ES-I3 (cell line): ENCODE results near the gene DCLK2.

Source experiments
- H3K36me3 ChIP-seq: 2 replicates; pipeline ENCODE4 v1.6.1; 2013; ENCODE audit warnings: mild to moderate bottlenecking, low read length, control low read depth, moderate library complexity; ENCODE audit not compliant: insufficient read depth
- H3K4me1 ChIP-seq: 2 replicates; pipeline ENCODE4 v1.6.1; 2013; ENCODE audit warnings: mild to moderate bottlenecking, control low read depth, low read length; ENCODE audit not compliant: insufficient read depth
- H3K9ac ChIP-seq: 2 replicates; pipeline ENCODE4 v1.6.1; 2013; ENCODE audit warnings: low read depth, mild to moderate bottlenecking, low read length, moderate library complexity
- H3K9me3 ChIP-seq: 2 replicates; pipeline ENCODE4 v1.6.1; 2013; ENCODE audit warnings: mild to moderate bottlenecking, low read length, moderate library complexity; ENCODE audit not compliant: control insufficient read depth, insufficient read depth

DCLK2 gene

DNA sequence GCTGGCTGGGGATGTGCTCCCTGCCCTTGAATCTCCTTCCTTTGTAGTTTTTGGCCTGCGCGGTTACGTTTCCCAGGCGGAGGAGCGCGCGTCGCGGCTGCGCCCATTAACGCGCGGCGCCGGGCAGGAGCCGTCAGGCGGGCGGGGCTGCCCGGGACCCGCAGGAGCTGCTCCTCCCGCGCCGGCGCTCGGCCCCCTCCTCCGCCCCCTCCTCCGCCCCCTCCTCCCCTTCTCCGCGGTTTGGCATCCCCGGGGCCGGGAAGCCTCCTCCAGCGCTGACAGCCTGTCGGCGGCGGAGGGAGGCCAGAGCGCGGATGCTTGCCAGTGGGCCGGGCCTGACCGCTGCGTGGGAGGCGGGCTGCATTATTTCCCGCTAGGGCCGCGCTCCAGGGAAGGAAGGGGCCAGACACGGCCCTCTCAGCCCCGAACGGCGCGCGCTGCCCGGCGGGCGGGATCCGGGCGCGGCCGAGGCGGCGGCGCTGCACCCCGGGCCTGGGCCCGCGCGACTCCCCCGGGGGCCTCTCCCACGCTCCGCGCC lies at the start of gene DCLK2:
Gene DCLK2 (plus strand): TSS at position 405 of the 538 bp plus-strand sequence. CDS start 583 bp downstream, outside the sequence.
- H3K9ac ChIP-seq = peak within 1 kb of the TSS; percentile 63

DNA sequence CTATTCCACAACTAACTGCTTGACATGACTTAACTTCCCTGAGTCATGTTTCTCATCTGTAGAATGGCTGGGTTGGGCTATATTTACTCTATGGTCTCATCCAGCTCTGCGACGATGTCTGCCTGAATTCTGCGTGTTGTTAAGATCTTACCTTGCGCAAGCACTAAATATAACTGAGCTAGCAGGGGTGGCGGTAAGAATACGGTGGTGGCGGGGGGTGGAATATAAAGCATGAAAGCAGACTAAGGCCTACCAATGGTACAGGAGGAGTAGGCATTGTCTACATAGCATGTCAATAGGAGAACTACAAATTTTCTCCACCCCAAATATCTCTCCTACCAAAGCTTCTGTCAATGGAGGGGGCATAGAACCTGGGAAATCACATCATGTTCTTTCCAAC lies 45.7 kb upstream of the DCLK2 start:
- Histone ChIP-seq H3K9me3 (no peaks in the 10 kb centered on the region; the same call in 1 of the 2 replicates), H3K4me1 (peaks cover 12% of the 10 kb centered on the region), H3K9ac (no peak overlapping the region), H3K36me3 (no peaks in the 10 kb centered on the region)

More for the DNA sequence above, at the start of gene DCLK2:
- H3K9me3 ChIP-seq = no peaks in the 10 kb centered on the region
- no peaks in the 10 kb centered on the region for H3K4me1 ChIP-seq
- H3K36me3 ChIP-seq = no peaks in the 10 kb centered on the region

DNA sequence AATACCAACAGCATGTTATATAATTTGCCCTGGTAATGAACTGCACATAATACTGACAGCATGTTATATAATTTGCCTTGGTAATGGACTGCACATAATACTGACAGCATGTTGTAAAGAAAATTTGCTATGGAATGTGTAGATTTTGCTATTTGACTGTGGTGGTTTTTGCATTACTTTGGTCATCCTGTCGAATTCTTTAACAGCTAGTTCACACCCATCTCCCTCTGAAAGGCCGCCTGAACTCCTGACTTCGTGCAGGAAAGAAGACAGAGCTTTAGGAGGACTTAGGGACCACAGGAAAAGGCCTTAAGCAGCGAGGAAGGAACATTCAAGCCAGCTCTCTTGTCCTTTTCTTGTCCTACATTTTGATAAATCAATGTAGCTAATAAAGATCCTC lies 45.2 kb upstream of the DCLK2 start:
- peaks cover 12% of the 10 kb centered on the region for H3K4me1 ChIP-seq
- H3K36me3 ChIP-seq = no peaks in the 10 kb centered on the region
- no peak overlapping the region for H3K9ac ChIP-seq
- H3K9me3 ChIP-seq = no peaks in the 10 kb centered on the region; the same call in 1 of the 2 replicates

DNA sequence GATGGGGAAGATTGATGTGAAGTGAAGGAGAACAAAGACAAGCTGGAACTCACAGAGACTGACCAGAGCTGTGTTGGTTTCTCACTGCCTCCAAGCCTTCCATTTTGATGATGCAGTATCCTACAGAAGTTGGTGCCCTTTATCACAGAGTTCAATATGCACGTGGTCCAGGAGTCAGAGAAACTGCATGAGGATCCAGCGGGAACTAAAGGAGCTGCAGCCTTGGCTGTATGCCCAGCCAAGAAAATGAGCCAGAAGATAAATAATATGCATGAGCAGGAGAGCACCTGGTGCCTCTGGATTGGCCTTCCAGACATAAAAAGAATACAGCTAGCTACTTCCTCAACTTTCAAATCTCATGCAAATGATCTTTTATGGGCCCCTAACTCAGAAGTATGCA lies 44.3 kb upstream of the DCLK2 start:
- Histone ChIP-seq H3K9me3 (no peaks in the 10 kb centered on the region; the same call in 1 of the 2 replicates), H3K4me1 (peaks cover 12% of the 10 kb centered on the region), H3K9ac (no peak overlapping the region), H3K36me3 (no peaks in the 10 kb centered on the region)

DNA sequence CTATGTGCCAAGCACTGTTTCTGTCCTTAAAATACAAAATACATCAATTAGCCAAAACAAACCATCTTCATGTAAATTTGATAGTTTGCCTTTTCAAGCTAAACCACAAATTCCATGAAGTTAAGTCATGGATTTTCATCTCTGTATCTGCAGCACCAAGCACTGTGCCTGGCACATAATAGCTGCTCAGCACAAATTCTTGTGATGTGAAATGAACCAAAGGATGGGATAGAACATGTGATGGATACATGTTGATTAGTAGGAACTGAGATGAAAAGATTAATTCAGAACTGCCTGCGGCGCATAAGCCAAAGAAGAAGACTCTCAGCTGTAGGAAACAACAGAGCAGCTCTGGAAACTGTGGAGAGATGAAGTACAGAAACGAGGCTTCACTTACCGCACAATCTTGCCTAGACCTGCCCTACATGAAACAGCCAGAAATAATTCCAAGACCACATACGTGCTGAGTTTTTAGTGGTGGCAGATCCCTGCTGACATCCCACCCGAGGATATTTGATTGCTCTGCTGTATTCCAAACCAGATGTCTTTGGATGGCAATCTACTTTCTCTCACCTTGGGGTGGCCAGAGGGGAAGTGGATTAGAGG lies 40.9 kb upstream of the DCLK2 start:
- H3K36me3 ChIP-seq = no peaks in the 10 kb centered on the region
- no peaks in the 10 kb centered on the region; the same call in 1 of the 2 replicates for H3K9me3 ChIP-seq
- H3K4me1 ChIP-seq = peaks cover 12% of the 10 kb centered on the region
- H3K9ac ChIP-seq = no peak overlapping the region

DNA sequence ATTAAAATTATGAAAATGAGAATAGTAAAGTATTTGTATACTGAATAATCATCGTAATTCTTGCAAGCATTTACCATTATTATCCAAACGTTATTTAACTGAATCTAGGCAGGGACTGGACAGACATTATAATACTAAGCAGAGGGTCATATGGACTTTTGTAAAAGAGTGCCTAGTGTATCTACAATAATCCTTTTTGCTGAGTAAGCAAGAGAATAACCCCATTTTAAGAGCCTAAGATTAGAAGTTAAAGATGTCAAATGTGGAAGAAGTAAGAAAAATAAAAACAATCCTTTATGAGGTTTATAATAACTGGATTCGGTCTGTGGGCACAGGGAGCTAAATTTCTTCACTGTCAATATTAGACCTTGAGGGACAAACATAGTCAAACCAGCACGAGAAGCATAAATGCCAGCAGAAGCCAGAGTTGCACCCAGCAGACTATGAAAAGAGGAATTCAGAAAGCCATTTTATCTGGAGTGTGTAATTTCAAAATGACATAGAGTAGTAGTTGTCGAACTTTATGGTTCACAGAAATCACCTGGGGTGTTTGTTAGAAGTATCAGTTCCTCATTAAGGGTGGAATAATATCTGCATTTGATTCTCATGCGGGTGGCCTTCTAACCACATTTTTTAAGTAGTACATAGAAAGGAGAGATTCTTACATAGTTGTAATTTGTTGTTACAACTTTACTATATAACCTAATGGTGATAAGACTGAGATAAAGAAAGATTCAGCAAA lies 39.7 kb upstream of the DCLK2 start:
- H3K4me1 ChIP-seq = peaks cover 4% of the 10 kb centered on the region; the same call in 1 of the 2 replicates
- H3K9ac ChIP-seq = no peak overlapping the region
- H3K36me3 ChIP-seq = no peaks in the 10 kb centered on the region
- no peaks in the 10 kb centered on the region; the same call in 1 of the 2 replicates for H3K9me3 ChIP-seq

DNA sequence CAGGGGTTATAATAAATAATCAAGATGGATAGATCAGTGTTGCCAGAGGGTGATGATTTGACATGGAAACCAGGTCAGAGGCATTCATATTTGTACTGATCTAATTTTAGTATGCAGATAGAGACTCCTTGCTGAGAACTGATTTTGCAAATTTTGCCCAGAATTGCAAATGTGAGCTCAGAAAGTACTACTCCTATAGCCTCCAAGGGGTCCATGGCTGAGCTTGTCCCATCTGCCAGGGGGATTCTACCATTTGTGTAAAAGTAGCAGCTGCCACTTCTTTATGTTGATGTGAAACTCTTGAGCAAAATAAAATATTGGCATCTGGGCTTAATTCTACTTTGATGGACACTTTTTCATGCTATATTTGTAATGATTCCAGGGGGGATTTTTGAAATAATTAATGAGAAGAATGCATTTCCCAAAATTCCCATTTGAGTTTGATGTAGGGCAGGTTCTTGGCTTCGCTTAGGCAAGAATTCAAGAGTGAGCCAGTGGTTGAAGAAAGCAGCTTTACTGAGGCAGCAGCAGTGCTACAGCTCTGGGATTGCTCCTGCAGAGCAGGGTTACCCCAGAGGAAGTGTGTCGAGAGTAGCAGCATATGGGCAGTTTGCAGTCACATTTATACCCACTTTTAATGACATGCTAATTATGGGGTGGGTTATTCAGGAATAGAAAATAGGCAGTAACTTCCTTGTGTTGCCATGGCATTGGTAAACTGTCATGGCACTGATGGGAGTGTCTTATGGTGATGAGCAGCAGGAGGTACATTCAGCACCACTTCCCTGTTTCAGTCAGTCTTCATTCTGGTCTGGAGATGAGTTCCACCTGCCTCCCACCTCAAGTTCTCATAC lies 38.7 kb upstream of the DCLK2 start:
- no peak overlapping the region for H3K9ac ChIP-seq
- H3K36me3 ChIP-seq = no peaks in the 10 kb centered on the region
- H3K9me3 ChIP-seq = no peaks in the 10 kb centered on the region
- no peaks in the 10 kb centered on the region for H3K4me1 ChIP-seq

DNA sequence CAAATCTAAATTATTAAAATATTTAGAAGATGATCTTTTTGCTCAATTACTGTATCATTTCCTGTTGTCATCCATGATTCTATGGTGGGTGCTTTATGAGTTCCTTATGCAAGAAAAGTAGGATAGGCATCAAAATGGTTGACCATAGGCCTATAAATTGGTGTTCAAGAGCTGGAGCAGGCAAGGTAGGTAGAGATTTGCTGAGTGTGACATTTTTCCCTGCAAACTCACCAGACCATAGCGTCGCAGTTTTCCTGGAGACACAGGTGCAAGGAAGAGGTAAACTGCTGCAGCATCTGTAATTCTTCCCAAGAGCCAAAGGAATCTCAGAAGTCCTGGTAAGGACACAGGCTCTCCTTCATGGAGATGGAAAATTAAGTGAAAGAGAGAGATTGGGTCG lies 33.7 kb upstream of the DCLK2 start:
- no peak overlapping the region for H3K9ac ChIP-seq
- no peaks in the 10 kb centered on the region for H3K36me3 ChIP-seq
- H3K9me3 ChIP-seq = no peaks in the 10 kb centered on the region
- peaks cover 4% of the 10 kb centered on the region; the same call in 1 of the 2 replicates for H3K4me1 ChIP-seq

DNA sequence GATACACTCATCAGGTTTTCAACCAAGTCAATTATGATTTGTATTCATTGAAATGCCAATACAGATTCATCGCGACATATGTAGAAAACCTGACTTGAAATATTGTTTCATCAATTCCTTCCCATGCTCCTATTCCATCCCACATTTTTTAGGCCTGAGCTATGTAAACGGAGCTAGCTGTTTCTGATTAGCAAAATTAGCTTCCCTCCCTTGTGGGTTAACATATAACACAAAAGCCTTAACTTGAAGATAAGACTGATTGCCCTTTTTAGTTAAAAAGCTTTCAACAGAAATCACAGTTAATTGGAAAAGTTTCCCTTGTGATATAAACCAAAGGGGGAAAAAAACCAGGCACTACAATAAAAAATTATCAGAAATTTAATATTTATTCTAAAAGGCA lies 32.8 kb upstream of the DCLK2 start:
- Histone ChIP-seq H3K9me3 (no peaks in the 10 kb centered on the region), H3K4me1 (peaks cover 4% of the 10 kb centered on the region; the same call in 1 of the 2 replicates), H3K9ac (no peak overlapping the region), H3K36me3 (no peaks in the 10 kb centered on the region)

DNA sequence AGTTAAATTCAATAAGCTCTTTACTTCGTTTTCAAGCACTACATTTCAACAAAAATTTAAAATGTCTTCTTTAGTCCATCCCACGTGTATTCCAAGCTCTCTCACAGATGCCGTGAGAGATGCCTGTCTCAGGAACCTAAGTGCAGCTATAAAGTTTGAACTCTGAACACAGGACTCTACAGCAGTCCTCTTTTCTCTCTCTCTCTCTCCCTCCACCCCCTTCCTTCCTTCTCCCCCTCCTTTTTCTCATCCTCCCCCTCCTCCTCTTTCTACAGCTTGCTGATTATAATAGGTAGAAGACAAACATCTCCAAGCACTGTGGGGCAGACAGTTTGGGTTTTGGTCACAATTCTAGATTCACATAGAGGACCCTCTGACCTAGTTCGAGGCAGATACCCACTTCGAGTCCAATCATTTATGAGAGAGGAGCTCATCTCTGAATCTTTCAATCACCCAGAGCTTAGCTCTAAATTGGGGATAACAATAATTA lies 31.5 kb upstream of the DCLK2 start:
- no peaks in the 10 kb centered on the region for H3K9me3 ChIP-seq
- peaks cover 4% of the 10 kb centered on the region; the same call in 1 of the 2 replicates for H3K4me1 ChIP-seq
- no peak overlapping the region for H3K9ac ChIP-seq
- H3K36me3 ChIP-seq = no peaks in the 10 kb centered on the region

DNA sequence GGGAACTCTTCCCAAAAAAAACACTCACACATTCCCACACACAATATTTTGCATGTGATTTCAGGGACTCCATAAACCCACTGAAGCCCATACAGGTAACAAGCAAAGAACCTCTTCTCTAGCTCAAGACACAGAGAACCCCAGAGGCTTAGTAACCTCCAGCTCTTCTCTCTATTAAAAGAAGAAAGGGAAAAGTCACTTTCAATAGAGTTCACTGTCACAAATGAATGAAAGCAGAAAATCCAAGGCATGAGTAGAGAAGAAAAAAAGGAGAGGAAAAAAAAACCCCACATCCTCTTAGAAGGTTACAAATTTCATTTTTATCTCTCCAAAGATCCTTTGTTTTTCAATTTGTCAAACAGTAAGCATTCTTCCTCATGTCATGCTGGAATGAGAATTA lies 30.7 kb upstream of the DCLK2 start:
- Histone ChIP-seq H3K9me3 (no peaks in the 10 kb centered on the region), H3K36me3 (no peaks in the 10 kb centered on the region), H3K4me1 (peaks cover 4% of the 10 kb centered on the region; the same call in 1 of the 2 replicates), H3K9ac (no peak overlapping the region)

DNA sequence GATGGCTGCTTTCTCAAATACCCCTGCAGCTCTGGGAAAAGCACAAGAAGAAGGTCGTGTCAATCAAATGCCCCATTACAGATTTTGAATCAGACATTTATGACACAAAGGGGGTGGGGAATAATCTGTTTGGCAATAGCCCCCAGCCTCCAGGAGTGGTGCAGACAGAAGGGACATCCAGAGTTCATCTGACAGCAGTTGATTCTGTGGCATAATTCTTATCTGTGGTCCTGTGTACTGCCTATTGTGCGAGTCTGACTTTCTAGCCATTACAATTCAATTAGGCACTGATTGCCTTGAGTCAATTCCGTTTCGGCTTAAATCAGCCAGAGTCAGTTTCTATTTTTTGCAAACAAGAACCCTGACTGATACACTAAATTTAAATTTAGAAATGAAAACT lies 28.6 kb upstream of the DCLK2 start:
- Histone ChIP-seq H3K36me3 (no peaks in the 10 kb centered on the region), H3K9ac (no peak overlapping the region), H3K9me3 (no peaks in the 10 kb centered on the region), H3K4me1 (peaks cover 4% of the 10 kb centered on the region; the same call in 1 of the 2 replicates)

DNA sequence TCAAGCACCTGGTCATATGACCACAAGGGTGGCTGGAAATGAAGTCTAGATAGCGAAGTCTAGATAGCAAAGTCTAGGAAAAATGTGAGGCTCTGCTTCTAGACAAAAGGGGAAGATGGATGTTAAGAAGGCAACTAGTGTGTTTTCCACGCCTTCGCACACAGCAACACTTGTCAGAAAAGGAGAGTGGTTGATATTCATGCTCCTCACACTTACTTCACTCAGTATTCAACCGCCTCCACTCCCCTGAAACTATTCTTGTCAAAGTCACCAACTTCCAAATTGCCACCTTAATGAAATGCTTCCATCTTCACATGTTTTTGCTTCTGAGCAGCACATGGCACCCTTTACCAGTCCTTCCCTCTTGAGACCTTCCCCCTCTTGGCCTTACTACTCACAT lies 27.7 kb upstream of the DCLK2 start:
- H3K36me3 ChIP-seq = no peaks in the 10 kb centered on the region
- no peaks in the 10 kb centered on the region for H3K9me3 ChIP-seq
- H3K9ac ChIP-seq = no peak overlapping the region
- H3K4me1 ChIP-seq = peaks cover 4% of the 10 kb centered on the region; the same call in 1 of the 2 replicates

DNA sequence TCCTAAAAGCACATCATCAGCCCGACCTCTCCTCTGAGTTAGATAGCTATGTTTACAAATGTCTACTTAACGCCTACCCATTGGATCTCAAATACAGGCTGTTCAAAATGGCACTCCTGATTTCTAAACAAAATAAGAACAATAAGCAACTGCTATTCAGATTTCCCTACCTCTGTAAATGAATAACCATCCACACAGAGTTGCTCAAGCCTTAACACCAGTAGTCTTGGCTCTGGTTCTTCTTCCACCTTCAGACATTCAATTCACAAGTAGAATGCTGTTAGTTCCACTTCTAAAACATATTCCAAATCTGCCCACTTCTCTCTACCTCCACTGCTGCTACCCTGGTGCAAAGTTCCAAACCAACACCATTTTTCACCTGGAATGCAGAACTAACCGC lies 27.1 kb upstream of the DCLK2 start:
- H3K9ac ChIP-seq = no peak overlapping the region
- H3K36me3 ChIP-seq = no peaks in the 10 kb centered on the region
- peaks cover 4% of the 10 kb centered on the region; the same call in 1 of the 2 replicates for H3K4me1 ChIP-seq
- no peaks in the 10 kb centered on the region; the same call in 1 of the 2 replicates for H3K9me3 ChIP-seq
